Activated CD8-positive, alpha-beta memory T cell treated with anti-CD3 and anti-CD28 coated beads for 48 hours (primary cell): ENCODE results near the gene PCDH7.

Experiments
- DNase-seq, 3 experiments: peaks; one replicate each; pipeline ENCODE4 v3.0.0-alpha.2; 2020; ENCODE audit warnings: low read depth in 2 of 3, low spot score in 2 of 3

The PCDH7 gene

GRCh38 chr4:30725562-30725961 lies 5.4 kb downstream of the PCDH7 start:
- no peak for DNase-seq

- no peak for DNase-seq
These were observed 6.0 kb downstream of the PCDH7 start for GRCh38 chr4:30726090-30726675.

GRCh38 chr4:30727409-30727808 lies 7.2 kb downstream of the PCDH7 start:
- no peak for DNase-seq

DNA sequence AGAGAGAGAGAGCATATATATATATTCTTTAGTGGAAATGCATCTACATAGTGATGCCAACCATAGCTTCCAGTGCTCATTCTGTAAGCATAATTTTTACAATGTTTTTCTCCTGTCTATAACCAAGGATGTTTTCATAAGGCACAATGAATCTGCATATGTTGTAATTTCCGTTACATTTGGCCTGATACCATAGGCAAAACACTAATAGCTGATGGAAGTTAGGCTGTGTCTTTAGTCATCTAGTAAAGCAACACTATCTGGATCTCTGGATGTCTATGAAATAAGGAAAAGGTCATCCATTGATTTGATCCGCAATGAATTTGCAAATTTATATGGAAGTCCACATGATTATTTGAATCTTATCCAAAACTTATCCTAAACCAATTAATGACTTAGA lies 8.1 kb downstream of the PCDH7 start:
- DNase-seq = no peak

GRCh38 chr4:30743897-30744296 lies 23.7 kb downstream of the PCDH7 start:
- DNase-seq = no peak

- DNase-seq = no peak
These were observed 24.2 kb downstream of the PCDH7 start for GRCh38 chr4:30744386-30744785.

DNA sequence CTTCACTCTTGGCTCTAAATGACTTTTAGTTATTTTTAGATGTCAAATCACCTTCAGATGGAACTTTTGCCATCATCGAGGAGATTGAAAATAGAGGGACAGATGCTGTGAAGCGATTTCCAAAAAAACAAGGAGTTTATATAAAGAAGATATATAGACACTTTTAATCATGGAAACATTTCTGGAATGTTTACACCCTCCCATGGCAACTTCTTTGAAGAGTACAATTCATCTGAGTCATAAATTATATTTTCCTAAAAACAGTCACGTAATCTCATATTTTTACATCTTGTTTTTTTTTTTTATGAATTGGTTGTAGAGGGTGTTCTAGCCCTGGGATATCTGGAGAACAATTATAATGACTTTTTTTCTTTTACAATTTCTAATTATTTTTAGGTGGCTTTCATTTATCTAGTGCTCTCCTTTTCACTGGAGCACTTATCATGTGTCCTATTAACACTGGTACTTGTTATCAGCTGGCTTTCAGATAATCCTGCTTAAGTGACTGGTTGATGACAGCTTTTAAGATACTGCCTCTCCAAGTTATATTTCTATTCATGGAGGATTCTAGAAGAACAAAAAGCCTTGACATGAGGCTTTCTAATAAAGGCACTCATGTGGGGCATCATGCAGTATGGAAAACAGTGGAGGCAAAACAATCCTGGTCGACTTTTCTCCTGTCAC lies 24.9 kb downstream of the PCDH7 start:
- DNase-seq = no peak

DNA sequence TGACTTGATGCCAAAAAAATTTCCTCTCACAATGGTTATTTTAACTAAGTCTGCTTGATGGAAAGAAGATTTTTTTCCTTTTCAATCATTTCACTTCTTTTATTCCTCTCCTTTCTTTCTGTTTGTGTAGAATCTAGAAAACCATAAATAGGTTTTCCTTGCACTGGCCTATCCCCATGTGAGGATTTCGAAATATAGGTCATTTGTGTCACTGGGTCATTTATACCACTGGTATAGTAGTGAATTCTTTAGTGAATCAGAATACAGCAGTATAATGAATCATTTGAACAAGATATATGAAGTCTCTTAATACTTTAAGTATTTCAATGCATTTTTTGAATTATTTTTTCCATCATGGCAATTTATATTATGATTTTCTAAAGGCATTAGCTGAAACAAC lies 26.6 kb downstream of the PCDH7 start:
- DNase-seq = no peak

DNA sequence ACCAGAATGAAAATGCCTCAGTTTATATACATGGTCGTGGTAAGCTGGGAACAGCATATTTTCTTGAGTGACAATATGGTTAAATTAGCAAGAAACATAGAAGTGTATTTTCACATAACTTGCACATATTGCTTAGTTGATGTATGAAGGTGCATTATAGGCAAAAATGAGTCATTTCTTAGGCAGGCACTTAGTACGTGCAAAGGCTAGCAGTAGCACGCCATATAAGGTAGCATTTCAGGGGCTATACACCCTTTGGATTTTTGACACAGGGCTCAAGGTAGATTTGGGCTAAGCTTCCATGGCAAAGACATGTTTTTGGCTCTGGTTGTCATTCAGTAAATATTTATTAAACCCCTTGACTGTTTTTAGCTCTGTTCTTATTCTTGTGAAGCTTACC lies 33.1 kb downstream of the PCDH7 start:
- DNase-seq = no peak

DNA sequence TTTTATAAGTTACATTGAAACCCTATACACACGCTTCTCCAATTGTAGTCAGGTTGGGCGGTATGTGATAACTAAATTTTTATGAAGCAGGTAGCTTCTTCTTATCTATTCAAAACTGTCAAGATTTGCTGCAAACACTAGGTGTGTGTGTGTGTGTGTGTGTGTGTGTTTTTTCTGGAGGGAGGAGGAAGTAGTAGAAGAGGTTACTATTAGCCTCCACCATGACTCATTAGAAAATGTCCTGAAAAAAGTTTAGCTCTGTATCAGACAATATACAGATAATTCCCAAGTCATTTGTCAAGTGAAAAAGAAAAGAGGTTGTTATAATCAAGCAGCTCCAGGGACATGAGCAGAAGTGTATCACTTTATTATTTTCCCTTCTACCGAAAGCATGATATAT lies 33.9 kb downstream of the PCDH7 start:
- DNase-seq = no peak

- no peak for DNase-seq
These were observed 35.2 kb downstream of the PCDH7 start for GRCh38 chr4:30755346-30755745.

DNA sequence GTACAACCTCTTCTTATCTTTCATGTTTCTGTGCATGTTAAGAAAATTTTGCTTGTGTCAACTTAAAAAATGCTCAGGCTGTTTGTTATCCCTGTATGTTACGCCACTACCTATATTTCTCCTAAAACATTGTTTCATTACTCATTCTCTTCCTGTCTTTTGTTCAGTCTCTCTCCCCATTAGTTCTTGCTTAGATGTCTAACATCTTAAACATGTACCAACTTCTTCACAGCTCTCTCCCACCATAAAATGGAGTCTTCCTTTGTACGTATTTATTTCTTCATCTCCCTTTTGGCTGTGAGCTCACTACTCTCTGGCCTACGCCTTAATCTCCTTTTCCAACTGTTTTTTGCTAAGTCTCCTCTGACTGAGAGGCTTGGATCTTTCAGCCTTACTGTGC lies 36.4 kb downstream of the PCDH7 start:
- DNase-seq = no peak

DNA sequence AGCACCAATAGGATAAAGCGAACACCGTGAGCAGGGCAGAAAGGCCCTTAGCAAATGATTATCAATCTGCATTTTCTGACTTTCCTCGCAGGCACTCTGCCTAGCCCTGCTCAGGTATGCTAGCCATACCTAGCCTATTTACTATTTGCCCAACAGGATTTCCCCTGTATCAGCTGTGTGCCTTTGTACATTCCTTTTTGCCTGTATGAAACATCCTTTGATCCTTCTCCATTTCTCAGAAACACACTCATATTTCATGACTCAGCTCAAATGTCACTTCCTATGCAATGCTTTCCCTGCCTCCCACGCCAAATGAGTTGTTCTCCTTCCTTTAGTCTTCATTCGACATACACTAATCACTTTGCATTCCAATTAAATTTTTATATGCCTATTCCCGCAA lies 37.2 kb downstream of the PCDH7 start:
- DNase-seq = no peak

GRCh38 chr4:30760551-30760950 lies 40.4 kb downstream of the PCDH7 start:
- no peak for DNase-seq

DNA sequence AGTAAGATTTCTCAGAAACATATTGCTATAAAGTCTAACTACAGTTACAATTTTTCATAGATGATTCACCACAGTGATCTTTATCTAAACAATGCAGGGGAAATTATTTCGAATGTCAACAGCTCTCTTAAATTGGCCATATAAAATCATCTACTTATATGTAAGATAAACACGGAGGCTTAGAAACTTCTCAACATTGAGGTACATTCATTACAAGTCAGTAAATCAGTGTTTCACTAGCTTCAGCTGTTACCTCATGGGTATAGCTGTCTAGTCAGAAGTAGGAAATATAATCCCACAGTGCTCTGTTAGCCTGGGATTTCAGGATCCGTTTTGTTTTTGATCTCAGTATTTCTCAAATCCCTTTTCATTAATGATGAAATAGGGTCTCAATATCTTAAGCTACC lies 43.2 kb downstream of the PCDH7 start:
- DNase-seq = no peak

- DNase-seq = no peak
These were observed 44.9 kb downstream of the PCDH7 start for GRCh38 chr4:30765022-30765421.

DNA sequence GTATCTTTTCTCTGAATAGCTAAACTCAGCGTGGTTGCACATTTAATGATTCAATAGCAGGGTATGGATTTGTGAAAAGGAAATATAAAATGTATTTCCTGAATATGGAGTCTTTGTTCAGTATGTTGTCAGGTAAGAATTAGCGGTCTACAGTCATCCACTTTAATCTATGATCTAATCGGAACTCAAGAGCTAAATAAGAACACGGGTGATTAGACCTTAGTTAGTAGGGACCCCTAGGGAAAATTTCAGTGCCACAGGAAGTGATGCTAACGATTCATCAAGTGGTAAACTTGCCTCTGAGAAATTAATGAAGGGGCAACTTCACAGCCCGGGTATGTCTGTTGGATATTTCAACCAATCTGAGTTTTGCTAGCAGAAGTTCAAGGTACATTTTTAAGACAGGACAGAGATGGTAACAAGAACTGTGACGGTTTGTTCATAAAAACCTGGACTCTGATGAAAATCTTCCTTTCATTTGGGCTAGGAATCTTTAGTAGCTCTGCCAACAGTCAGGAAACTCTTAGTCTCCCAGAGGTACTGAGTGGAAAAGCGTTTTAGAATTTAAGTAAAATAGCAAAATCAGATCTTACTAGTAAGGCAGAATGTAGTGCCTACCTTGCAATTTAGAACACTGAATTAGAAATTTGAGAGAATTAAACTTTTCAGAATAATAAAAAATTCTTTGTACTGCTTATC lies 47.1 kb downstream of the PCDH7 start:
- no peak for DNase-seq

GRCh38 chr4:30768277-30768676 lies 48.1 kb downstream of the PCDH7 start:
- no peak for DNase-seq

GRCh38 chr4:30769093-30769492 lies 48.9 kb downstream of the PCDH7 start:
- DNase-seq = no peak

- DNase-seq = no peak
These were observed 49.9 kb downstream of the PCDH7 start for GRCh38 chr4:30770049-30770549.

GRCh38 chr4:30770812-30771211 lies 50.6 kb downstream of the PCDH7 start:
- DNase-seq = no peak

GRCh38 chr4:30776451-30776850 lies 56.3 kb downstream of the PCDH7 start:
- DNase-seq = no peak
